Measurements from ENCODE around the gene TDRD12.

DNA sequence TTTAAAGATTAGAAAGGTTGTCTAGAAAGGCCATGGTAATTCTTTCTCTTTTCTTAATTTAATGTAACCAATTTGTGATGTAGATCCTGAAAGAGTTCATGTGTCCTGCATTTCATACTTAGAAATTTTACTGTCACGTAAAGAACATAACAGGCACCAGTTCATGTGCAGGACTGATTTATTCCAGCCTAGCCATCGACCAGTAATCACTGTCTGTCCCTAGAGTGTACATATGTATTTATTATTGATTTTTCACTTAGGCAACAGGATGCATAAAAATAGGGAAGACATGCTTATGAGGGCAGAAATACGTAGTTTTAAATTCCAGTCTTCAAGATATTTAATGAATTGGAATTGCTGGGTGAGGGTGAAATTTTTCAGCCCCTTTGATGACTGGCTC, 37.6 kb downstream of the TDRD12 start:
- TF ChIP-seq EZH2phosphoT487 (conservative IDR thresholded peaks at IDR 0.05; ENCODE audit: low read length): no peak
- TF ChIP-seq, protein P1, sequence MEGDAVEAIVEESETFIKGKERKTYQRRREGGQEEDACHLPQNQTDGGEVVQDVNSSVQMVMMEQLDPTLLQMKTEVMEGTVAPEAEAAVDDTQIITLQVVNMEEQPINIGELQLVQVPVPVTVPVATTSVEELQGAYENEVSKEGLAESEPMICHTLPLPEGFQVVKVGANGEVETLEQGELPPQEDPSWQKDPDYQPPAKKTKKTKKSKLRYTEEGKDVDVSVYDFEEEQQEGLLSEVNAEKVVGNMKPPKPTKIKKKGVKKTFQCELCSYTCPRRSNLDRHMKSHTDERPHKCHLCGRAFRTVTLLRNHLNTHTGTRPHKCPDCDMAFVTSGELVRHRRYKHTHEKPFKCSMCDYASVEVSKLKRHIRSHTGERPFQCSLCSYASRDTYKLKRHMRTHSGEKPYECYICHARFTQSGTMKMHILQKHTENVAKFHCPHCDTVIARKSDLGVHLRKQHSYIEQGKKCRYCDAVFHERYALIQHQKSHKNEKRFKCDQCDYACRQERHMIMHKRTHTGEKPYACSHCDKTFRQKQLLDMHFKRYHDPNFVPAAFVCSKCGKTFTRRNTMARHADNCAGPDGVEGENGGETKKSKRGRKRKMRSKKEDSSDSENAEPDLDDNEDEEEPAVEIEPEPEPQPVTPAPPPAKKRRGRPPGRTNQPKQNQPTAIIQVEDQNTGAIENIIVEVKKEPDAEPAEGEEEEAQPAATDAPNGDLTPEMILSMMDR (IDR thresholded peaks at IDR 0.05; ENCODE audit: insufficient read depth, low read length, poor library complexity, severe bottlenecking): no peak

All from SU-DHL-6 (cell line).